ENCODE results near the gene RFTN1.

The RFTN1 gene

GRCh38 chr3:16377196-16377595 is 136.3 kb downstream of the RFTN1 start:
- no peak for DNase-seq (ENCODE audit: low spot score)

GRCh38 chr3:16375891-16376290 is 137.6 kb downstream of the RFTN1 start:
- no peak for DNase-seq (ENCODE audit: low spot score)

GRCh38 chr3:16374935-16375245 is 138.6 kb downstream of the RFTN1 start:
- no peak for DNase-seq (ENCODE audit: low spot score)

GRCh38 chr3:16374047-16374934 is 139.2 kb downstream of the RFTN1 start:
- DNase-seq (ENCODE audit: low spot score), result no peak

GRCh38 chr3:16373341-16373946 is 140.1 kb downstream of the RFTN1 start:
- no peak for DNase-seq (ENCODE audit: low spot score)

- no peak for DNase-seq (ENCODE audit: low spot score)
Measured at GRCh38 chr3:16372362-16373292, 140.9 kb downstream of the RFTN1 start.

GRCh38 chr3:16370872-16371740 is 142.4 kb downstream of the RFTN1 start:
- no peak for DNase-seq (ENCODE audit: low spot score)

GRCh38 chr3:16370503-16370871 is 143.0 kb downstream of the RFTN1 start:
- no peak for DNase-seq (ENCODE audit: low spot score)

- peak; percentile 39 for DNase-seq (ENCODE audit: low spot score)
Measured at GRCh38 chr3:16369885-16370284, 143.6 kb downstream of the RFTN1 start.

GRCh38 chr3:16369276-16369675 is 144.2 kb downstream of the RFTN1 start:
- DNase-seq (ENCODE audit: low spot score), result no peak

- DNase-seq (ENCODE audit: low spot score), result no peak
Measured at GRCh38 chr3:16366581-16366980, 146.9 kb downstream of the RFTN1 start.

- DNase-seq (ENCODE audit: low spot score), result no peak
Measured at GRCh38 chr3:16365491-16366128, 147.9 kb downstream of the RFTN1 start.

GRCh38 chr3:16364963-16365362 is 148.5 kb downstream of the RFTN1 start:
- no peak for DNase-seq (ENCODE audit: low spot score)

GRCh38 chr3:16364323-16364722 is 149.2 kb downstream of the RFTN1 start:
- DNase-seq (ENCODE audit: low spot score), result no peak

GRCh38 chr3:16363636-16364035 is 149.9 kb downstream of the RFTN1 start:
- DNase-seq (ENCODE audit: low spot score), result no peak

- no peak for DNase-seq (ENCODE audit: low spot score)
Measured at GRCh38 chr3:16362770-16363169, 150.7 kb downstream of the RFTN1 start.

GRCh38 chr3:16361087-16361486 is 152.4 kb downstream of the RFTN1 start:
- no peak for DNase-seq (ENCODE audit: low spot score)

GRCh38 chr3:16359331-16359730 is 154.2 kb downstream of the RFTN1 start:
- DNase-seq (ENCODE audit: low spot score), result no peak

GRCh38 chr3:16358336-16358735 is 155.2 kb downstream of the RFTN1 start:
- no peak for DNase-seq (ENCODE audit: low spot score)

GRCh38 chr3:16357186-16358121 is 156.0 kb downstream of the RFTN1 start:
- DNase-seq (ENCODE audit: low spot score), result no peak

Measured in iPS-NIHi11 (cell line).